Activated naive CD8-positive, alpha-beta T cell treated with anti-CD3 and anti-CD28 coated beads for 36 hours (primary cell): ENCODE measurements around the gene MTUS2. TPM values are rescaled to one million over a fixed set of nuclear protein-coding genes. Genes with fewer than 3 reads are reported as not detected.

Experiments
- DNase-seq: peaks from one replicate; pipeline ENCODE4 v3.0.0; 2021
- H3K27ac Mint-ChIP-seq: one replicate; pipeline ENCODE4 v1.8.0; 2022; ENCODE audit warnings: mild to moderate bottlenecking, moderate library complexity, mixed read lengths
- H3K27me3 Mint-ChIP-seq: one replicate; pipeline ENCODE4 v1.8.0; 2022; ENCODE audit warnings: mild to moderate bottlenecking, mixed read lengths
- H3K36me3 Mint-ChIP-seq: one replicate; pipeline ENCODE4 v1.8.0; 2021; ENCODE audit warnings: mild to moderate bottlenecking, mixed read lengths
- H3K4me1 Mint-ChIP-seq: one replicate; pipeline ENCODE4 v1.8.0; 2021; ENCODE audit warnings: mixed read lengths
- H3K4me3 Mint-ChIP-seq: one replicate; pipeline ENCODE4 v1.8.0; 2022; ENCODE audit warnings: mild to moderate bottlenecking, moderate library complexity, mixed read lengths
- H3K9me3 Mint-ChIP-seq: one replicate; pipeline ENCODE4 v1.8.0; 2022; ENCODE audit warnings: mixed read lengths
- total RNA-seq, 2 experiments: library from RNA; stranded (reverse); gene quantifications; one replicate each; pipeline ENCODE4 v1.2.3, GENCODE V29; 2021

Gene MTUS2
- total RNA-seq, 2 experiments from 2014 or later, result not detected

DNA sequence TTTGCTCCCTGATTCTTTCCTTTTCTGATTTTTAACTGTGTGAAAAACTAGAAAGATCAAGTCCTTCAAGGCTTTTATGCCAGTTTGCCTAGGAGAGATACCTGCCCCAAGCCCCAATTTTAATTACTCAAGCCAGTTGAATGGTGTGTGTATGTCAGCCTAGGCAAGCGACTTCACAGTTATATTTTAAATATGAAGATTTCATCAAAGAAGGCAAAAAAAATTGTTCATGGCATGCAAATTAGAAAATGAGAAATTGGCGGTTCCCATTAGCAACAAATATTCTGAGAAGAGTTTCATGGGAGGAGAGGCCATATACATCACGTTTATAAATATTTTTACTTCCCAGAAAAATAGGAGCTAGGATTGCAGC, 607.8 kb downstream of the MTUS2 start:
- Mint-ChIP-seq H3K27me3 (peaks cover 70% of the 10 kb centered on the region), H3K36me3 (no peaks in the 10 kb centered on the region), H3K9me3 (no peaks in the 10 kb centered on the region)

GRCh38 chr13:29428310-29429181, 608.4 kb downstream of the MTUS2 start:
- Mint-ChIP-seq H3K27me3 (peaks cover 65% of the 10 kb centered on the region), H3K4me1 (peaks cover 4% of the 10 kb centered on the region), H3K36me3 (no peaks in the 10 kb centered on the region), H3K9me3 (no peaks in the 10 kb centered on the region), H3K4me3 (no peak overlapping the region), H3K27ac (no peak overlapping the region)
- DNase-seq, result no peak

More for the DNA sequence above, 607.8 kb downstream of the MTUS2 start:
- H3K27ac Mint-ChIP-seq, result no peak overlapping the region
- DNase-seq, result no peak
- peaks cover 4% of the 10 kb centered on the region for H3K4me1 Mint-ChIP-seq
- H3K4me3 Mint-ChIP-seq, result no peak overlapping the region

GRCh38 chr13:29429286-29429900, 609.3 kb downstream of the MTUS2 start:
- Mint-ChIP-seq H3K9me3 (no peaks in the 10 kb centered on the region), H3K27me3 (peaks cover 63% of the 10 kb centered on the region), H3K36me3 (no peaks in the 10 kb centered on the region), H3K27ac (no peak overlapping the region), H3K4me3 (no peak overlapping the region), H3K4me1 (peaks cover 4% of the 10 kb centered on the region)
- DNase-seq, result no peak

DNA sequence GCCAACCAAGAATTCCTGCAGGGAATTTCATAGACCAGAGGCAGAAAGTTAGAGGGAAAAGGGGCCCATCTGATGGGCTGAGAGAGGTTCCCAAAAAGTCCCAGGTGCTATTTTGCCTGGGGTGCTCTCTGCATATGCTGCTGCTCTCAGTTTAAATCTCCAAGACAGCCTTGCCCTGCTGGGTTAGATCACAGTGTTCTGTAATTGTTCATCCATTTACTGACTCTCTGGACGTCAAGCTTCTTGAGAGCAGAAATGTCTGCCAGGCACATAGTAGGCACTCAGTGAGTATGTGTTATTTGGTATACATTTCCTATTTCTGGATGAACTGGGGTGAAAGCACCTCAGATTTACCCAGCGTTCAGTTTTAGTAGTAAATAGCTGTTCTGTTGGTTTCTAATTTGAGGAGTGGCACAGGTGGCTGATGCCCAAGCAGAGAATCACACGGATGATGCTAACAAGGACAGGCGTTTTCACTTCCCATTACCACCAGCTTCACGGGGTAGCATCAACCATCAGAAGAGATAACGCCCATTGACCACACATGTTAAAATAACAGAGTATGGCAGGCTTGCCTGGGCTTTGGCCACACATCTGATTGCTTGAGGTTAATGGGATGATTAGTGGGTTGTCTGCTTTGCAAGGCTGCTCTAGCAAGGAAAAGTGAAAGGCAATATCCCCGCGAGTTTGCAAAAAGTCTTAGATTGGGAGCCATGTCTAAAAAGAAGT, 614.2 kb downstream of the MTUS2 start:
- Mint-ChIP-seq H3K27me3 (peaks cover 25% of the 10 kb centered on the region), H3K4me3 (no peak overlapping the region), H3K4me1 (no peaks in the 10 kb centered on the region), H3K9me3 (no peaks in the 10 kb centered on the region), H3K36me3 (no peaks in the 10 kb centered on the region), H3K27ac (no peak overlapping the region)
- DNase-seq, result no peak

DNA sequence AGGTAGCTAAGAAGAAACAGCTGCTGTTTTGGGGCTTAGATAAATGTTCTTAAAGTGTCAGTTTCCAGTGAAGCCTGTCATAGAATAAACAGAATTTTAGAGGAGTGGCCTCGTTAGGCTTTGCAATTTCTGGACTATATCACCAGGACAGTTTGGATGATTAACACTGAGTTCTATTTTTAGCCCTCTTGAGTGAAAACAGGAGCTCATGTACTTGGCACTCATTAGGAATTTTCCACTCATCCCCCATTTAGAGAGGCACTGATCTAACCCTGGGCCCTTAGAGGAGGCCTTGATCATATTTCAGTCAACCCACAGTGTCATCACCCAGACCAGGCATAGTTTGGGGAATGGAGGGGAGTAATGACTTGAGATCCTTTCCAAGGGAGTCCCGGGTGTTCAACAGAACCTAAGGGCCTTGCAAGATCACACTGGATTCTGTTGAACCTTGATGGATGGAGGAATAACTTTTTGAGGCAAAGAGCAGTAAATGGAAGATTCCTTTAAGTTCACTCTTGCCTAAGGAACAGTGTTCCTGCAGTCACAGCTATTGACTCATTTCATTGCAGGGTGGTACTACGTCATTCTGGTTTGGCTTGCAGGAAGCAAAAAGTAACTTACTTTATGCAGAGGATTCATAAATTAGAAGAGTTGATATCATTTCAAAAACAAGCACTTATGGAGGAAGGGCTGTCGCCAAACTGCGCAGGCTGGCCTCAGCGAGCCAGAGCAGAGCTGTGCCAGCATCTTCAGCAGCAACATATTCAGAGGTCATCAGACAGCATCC, 615.2 kb downstream of the MTUS2 start:
- no peak for DNase-seq
- Mint-ChIP-seq H3K36me3 (no peaks in the 10 kb centered on the region), H3K27me3 (peaks cover 16% of the 10 kb centered on the region), H3K4me1 (no peaks in the 10 kb centered on the region), H3K4me3 (no peak overlapping the region), H3K27ac (no peak overlapping the region), H3K9me3 (no peaks in the 10 kb centered on the region)

- H3K4me3 Mint-ChIP-seq, result no peak overlapping the region
- no peaks in the 10 kb centered on the region for H3K4me1 Mint-ChIP-seq
- DNase-seq, result no peak
- no peaks in the 10 kb centered on the region for H3K36me3 Mint-ChIP-seq
- H3K27ac Mint-ChIP-seq, result no peak overlapping the region
- H3K27me3 Mint-ChIP-seq, result peaks cover 8% of the 10 kb centered on the region
- no peaks in the 10 kb centered on the region for H3K9me3 Mint-ChIP-seq
These were observed 616.2 kb downstream of the MTUS2 start for GRCh38 chr13:29436291-29436690.

- H3K9me3 Mint-ChIP-seq, result no peaks in the 10 kb centered on the region
- H3K4me3 Mint-ChIP-seq, result no peak overlapping the region
- H3K27ac Mint-ChIP-seq, result no peak overlapping the region
- no peak for DNase-seq
- H3K36me3 Mint-ChIP-seq, result no peaks in the 10 kb centered on the region
- no peaks in the 10 kb centered on the region for H3K4me1 Mint-ChIP-seq
- H3K27me3 Mint-ChIP-seq, result peaks cover 4% of the 10 kb centered on the region
These were observed 616.7 kb downstream of the MTUS2 start for GRCh38 chr13:29436721-29437280.

- Mint-ChIP-seq H3K4me3 (no peak overlapping the region), H3K27ac (no peak overlapping the region), H3K4me1 (no peaks in the 10 kb centered on the region), H3K27me3 (no peaks in the 10 kb centered on the region), H3K9me3 (no peaks in the 10 kb centered on the region), H3K36me3 (no peaks in the 10 kb centered on the region)
- DNase-seq, result no peak
These were observed 618.6 kb downstream of the MTUS2 start for GRCh38 chr13:29438769-29439168.

GRCh38 chr13:29439601-29440388, 619.7 kb downstream of the MTUS2 start:
- no peak for DNase-seq
- no peaks in the 10 kb centered on the region for H3K4me1 Mint-ChIP-seq
- H3K36me3 Mint-ChIP-seq, result no peaks in the 10 kb centered on the region
- H3K4me3 Mint-ChIP-seq, result no peak overlapping the region
- H3K27me3 Mint-ChIP-seq, result no peaks in the 10 kb centered on the region
- no peaks in the 10 kb centered on the region for H3K9me3 Mint-ChIP-seq
- H3K27ac Mint-ChIP-seq, result no peak overlapping the region

- no peaks in the 10 kb centered on the region for H3K27me3 Mint-ChIP-seq
- H3K4me3 Mint-ChIP-seq, result no peak overlapping the region
- no peak for DNase-seq
- H3K36me3 Mint-ChIP-seq, result no peaks in the 10 kb centered on the region
- no peaks in the 10 kb centered on the region for H3K9me3 Mint-ChIP-seq
- no peak overlapping the region for H3K27ac Mint-ChIP-seq
- no peaks in the 10 kb centered on the region for H3K4me1 Mint-ChIP-seq
These were observed 621.2 kb downstream of the MTUS2 start for GRCh38 chr13:29441306-29441705.

DNA sequence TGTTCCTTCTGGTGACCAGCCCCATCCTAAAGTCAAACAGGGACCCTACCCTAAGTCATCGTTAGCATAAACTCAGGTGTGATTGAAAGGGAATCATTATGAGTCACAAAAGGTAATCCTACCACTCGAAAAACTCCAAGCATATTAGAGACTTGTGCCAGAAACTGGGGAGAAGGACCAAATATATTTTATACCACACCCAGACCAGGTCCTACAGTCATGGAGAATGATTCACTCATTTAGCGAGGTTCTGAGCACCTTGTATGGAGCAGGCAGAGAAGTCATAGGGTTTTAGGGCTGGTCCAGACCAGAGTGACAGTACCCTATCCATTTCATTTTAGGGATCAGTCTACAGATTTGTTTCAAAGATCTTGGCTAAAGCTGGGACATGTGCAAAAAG, 625.9 kb downstream of the MTUS2 start:
- H3K27ac Mint-ChIP-seq, result no peak overlapping the region

GRCh38 chr13:29448174-29448573, 628.0 kb downstream of the MTUS2 start:
- Mint-ChIP-seq H3K9me3 (no peaks in the 10 kb centered on the region), H3K27me3 (peaks cover 13% of the 10 kb centered on the region), H3K4me1 (no peaks in the 10 kb centered on the region), H3K4me3 (no peak overlapping the region), H3K36me3 (no peaks in the 10 kb centered on the region), H3K27ac (no peak overlapping the region)
- DNase-seq, result no peak

More for the DNA sequence above, 625.9 kb downstream of the MTUS2 start:
- Mint-ChIP-seq H3K27me3 (peaks cover 13% of the 10 kb centered on the region), H3K4me1 (no peaks in the 10 kb centered on the region), H3K36me3 (no peaks in the 10 kb centered on the region), H3K9me3 (no peaks in the 10 kb centered on the region), H3K4me3 (no peak overlapping the region)
- DNase-seq, result no peak

- H3K4me3 Mint-ChIP-seq, result no peak overlapping the region
- H3K27me3 Mint-ChIP-seq, result peaks cover 17% of the 10 kb centered on the region
These were observed 629.6 kb downstream of the MTUS2 start for GRCh38 chr13:29449726-29450125.

DNA sequence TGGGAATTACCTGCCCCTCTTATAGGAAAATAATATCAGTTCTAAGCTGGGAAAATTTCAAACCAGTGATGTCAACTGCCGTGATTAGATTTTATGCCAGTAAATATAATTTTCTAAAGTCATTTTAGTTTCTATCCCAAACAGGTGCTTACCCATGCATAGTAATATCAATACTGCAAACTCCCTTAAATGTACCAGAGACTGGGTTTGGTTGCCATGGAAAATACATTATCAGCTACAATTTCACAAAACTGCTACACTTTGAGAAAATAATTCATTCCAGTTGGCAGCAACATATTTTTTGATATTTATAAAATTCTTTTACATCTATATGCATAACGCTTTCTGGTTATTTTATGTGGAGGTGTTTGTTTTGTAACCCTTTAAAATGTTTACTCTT, 631.8 kb downstream of the MTUS2 start:
- H3K9me3 Mint-ChIP-seq, result no peaks in the 10 kb centered on the region
- H3K4me3 Mint-ChIP-seq, result no peak overlapping the region
- no peak overlapping the region for H3K27ac Mint-ChIP-seq
- H3K36me3 Mint-ChIP-seq, result no peaks in the 10 kb centered on the region
- no peak for DNase-seq
- H3K4me1 Mint-ChIP-seq, result no peaks in the 10 kb centered on the region
- peaks cover 17% of the 10 kb centered on the region for H3K27me3 Mint-ChIP-seq

More at GRCh38 chr13:29449726-29450125, 629.6 kb downstream of the MTUS2 start:
- no peaks in the 10 kb centered on the region for H3K4me1 Mint-ChIP-seq
- DNase-seq, result no peak
- H3K9me3 Mint-ChIP-seq, result no peaks in the 10 kb centered on the region
- H3K27ac Mint-ChIP-seq, result no peak overlapping the region
- H3K36me3 Mint-ChIP-seq, result no peaks in the 10 kb centered on the region
